Measurements from ENCODE around the gene TMEM201. TPM values are rescaled to one million over a fixed set of nuclear protein-coding genes. Genes with fewer than 3 reads are reported as not detected.
A peak's percentile ranks its signal among the peaks of the same experiment; 100 is the strongest.

Gene TMEM201
- total and polyA plus RNA-seq, 9 of the 15 experiments (the other 6 are each of a cell fraction or from before 2014, with no cell fraction given), result 0.42 to 51.3 (median 7.4) TPM

GRCh38 chr1:9539165-9539828, 49.4 kb upstream of the TMEM201 start, which contains the start of gene SLC25A33 (continued):
- TF ChIP-seq MGA (IDR thresholded peaks at IDR 0.05) (peak; percentile 92), ETS1 (conservative IDR thresholded peaks at IDR 0.05; ENCODE audit: control insufficient read depth, low read depth, low read length) (peak; percentile 72), ZNF175 (CRISPR knock-in tag; IDR thresholded peaks at IDR 0.05; ENCODE audit: low read depth) (0 out of 2 replicates have a peak, but pooled peaks have one; percentile 36), HEY1 (CRISPR knock-in tag; IDR thresholded peaks at IDR 0.05; ENCODE audit: borderline replicate concordance) (no peak), SAFB (IDR thresholded peaks at IDR 0.05; ENCODE audit: borderline replicate concordance, low read depth, low read length) (no peak), PHB (CRISPR knock-in tag; IDR thresholded peaks at IDR 0.05) (no peak), NR3C1 (CRISPR knock-in tag; IDR thresholded peaks at IDR 0.05) (0 out of 2 replicates have a peak, but pooled peaks have one; percentile 12), RREB1 (CRISPR knock-in tag; IDR thresholded peaks at IDR 0.05) (0 out of 2 replicates have a peak, but pooled peaks have one; percentile 31)

All from K562 (cell line).